ENCODE results near the gene GOLGA6L7.
"Not testable (repeated sequence)": the region's sequence is repeated elsewhere in the genome, so short reads cannot be mapped to it uniquely, and the experiment has no call there.

Gene GOLGA6L7

GRCh38 chr15:28843520-28843919 lies 4.9 kb downstream of the GOLGA6L7 start:
- not testable (repeated sequence) for DNase-seq (ENCODE audit: low spot score)

- not testable (repeated sequence) for DNase-seq (ENCODE audit: low spot score)
Observed at GRCh38 chr15:28842210-28842609, 6.2 kb downstream of the GOLGA6L7 start.

GRCh38 chr15:28840285-28840684 lies 8.2 kb downstream of the GOLGA6L7 start:
- not testable (repeated sequence) for DNase-seq (ENCODE audit: low spot score)

- DNase-seq (ENCODE audit: low spot score): not testable (repeated sequence)
Observed at GRCh38 chr15:28834957-28835585, 13.4 kb downstream of the GOLGA6L7 start.

GRCh38 chr15:28831897-28832587 lies 16.4 kb downstream of the GOLGA6L7 start:
- not testable (repeated sequence) for DNase-seq (ENCODE audit: low spot score)

- not testable (repeated sequence) for DNase-seq (ENCODE audit: low spot score)
Observed at GRCh38 chr15:28821420-28821819, 27.0 kb downstream of the GOLGA6L7 start.

- not testable (repeated sequence) for DNase-seq (ENCODE audit: low spot score)
Observed at GRCh38 chr15:28819930-28820295, 28.5 kb downstream of the GOLGA6L7 start.

- not testable (repeated sequence) for DNase-seq (ENCODE audit: low spot score)
Observed at GRCh38 chr15:28819019-28819929, 29.2 kb downstream of the GOLGA6L7 start.

- not testable (repeated sequence) for DNase-seq (ENCODE audit: low spot score)
Observed at GRCh38 chr15:28818168-28818567, 30.3 kb downstream of the GOLGA6L7 start.

GRCh38 chr15:28814059-28814458 lies 34.4 kb downstream of the GOLGA6L7 start:
- DNase-seq (ENCODE audit: low spot score): not testable (repeated sequence)

- DNase-seq (ENCODE audit: low spot score): not testable (repeated sequence)
Observed at GRCh38 chr15:28813392-28813791, 35.1 kb downstream of the GOLGA6L7 start.

- DNase-seq (ENCODE audit: low spot score): not testable (repeated sequence)
Observed at GRCh38 chr15:28811852-28812550, 36.4 kb downstream of the GOLGA6L7 start.

- DNase-seq (ENCODE audit: low spot score): not testable (repeated sequence)
Observed at GRCh38 chr15:28810444-28810843, 38.0 kb downstream of the GOLGA6L7 start.

- DNase-seq (ENCODE audit: low spot score): peak; percentile 10
Observed at GRCh38 chr15:28808136-28808535, 40.3 kb downstream of the GOLGA6L7 start.

- not testable (repeated sequence) for DNase-seq (ENCODE audit: low spot score)
Observed at GRCh38 chr15:28800366-28800765, 48.1 kb downstream of the GOLGA6L7 start.

- DNase-seq (ENCODE audit: low spot score): not testable (repeated sequence)
Observed at GRCh38 chr15:28798234-28798633, 50.2 kb downstream of the GOLGA6L7 start.

- not testable (repeated sequence) for DNase-seq (ENCODE audit: low spot score)
Observed at GRCh38 chr15:28794231-28794630, 54.2 kb downstream of the GOLGA6L7 start.

Data from SW480 (cell line).